B cell (primary cell): ENCODE measurements around the gene SYTL4. TPM values are rescaled to one million over a fixed set of nuclear protein-coding genes. Genes with fewer than 3 reads are reported as not detected.

ENCODE experiments used
- ATAC-seq: fragments of 200-7000 bp; cut with Tn5 transposase; one replicate; pipeline ENCODE4 v1.10.0; 2021; ENCODE audit warnings: low read depth, mild to moderate bottlenecking, moderate number of reproducible peaks, moderate library complexity
- CTCF ChIA-PET: fragments of 350-600 bp; sonication (Branson Sonifier 250); formaldehyde crosslinking; loops from one replicate; lab custom pipeline; 2021; ENCODE audit warnings: antibody characterized with exemption, inconsistent platforms; lab: Charles Lee
- POLR2A ChIA-PET: fragments of 350-600 bp; sonication (Branson Sonifier 250); formaldehyde crosslinking; loops from one replicate; lab custom pipeline; 2021; ENCODE audit warnings: antibody characterized with exemption; lab: Charles Lee
- DNase-seq: peaks from one replicate; pipeline ENCODE4 v3.0.0; 2013
- H2AFZ ChIP-seq: 2 replicates; pipeline ENCODE4 v1.6.1; 2012; ENCODE audit warnings: mild to moderate bottlenecking, low read depth, low read length; ENCODE audit not compliant: insufficient read depth, poor library complexity, severe bottlenecking
- H3K27ac ChIP-seq, 2 donors: 1 replicate in 1 of 2; 2 replicates in 1 of 2; pipeline ENCODE4 v1.5.1; 2012 to 2013; ENCODE audit warnings: low read length in 2 of 2, mild to moderate bottlenecking in 2 of 2, moderate library complexity in 1 of 2
- H3K27me3 ChIP-seq, 4 experiments: fragments of 200-600 bp in 1 of 4; sonication (generic) in 1 of 4; replicated peaks in 1 of 4; 1 replicate in 2 of 4; 2 replicates in 2 of 4; pipeline versions ENCODE4 v1.6.1 to v1.7.0; 2013 to 2016; ENCODE audit warnings: low read length in 3 of 4, mild to moderate bottlenecking in 2 of 4, mixed read lengths in 1 of 4, moderate library complexity in 1 of 4; ENCODE audit not compliant: insufficient read depth in 4 of 4, control insufficient read depth in 3 of 4; ENCODE audit errors: control extremely low read depth in 1 of 4
- H3K36me3 ChIP-seq, 2 experiments: replicated peaks in 1 of 2; 1 replicate in 1 of 2; 2 replicates in 1 of 2; pipeline versions ENCODE4 v1.6.1 to v1.7.1; 2013; ENCODE audit warnings: low read length in 1 of 2; ENCODE audit not compliant: insufficient read depth in 2 of 2, control insufficient read depth in 1 of 2; ENCODE audit errors: control extremely low read depth in 1 of 2, extremely low read depth in 1 of 2
- H3K4me1 ChIP-seq, 2 donors: fragments of 200-600 bp in 1 of 2; sonication (generic) in 1 of 2; 1 replicate in 1 of 2; 2 replicates in 1 of 2; pipeline versions ENCODE4 v1.5.1 to v1.6.1; 2013 to 2017; ENCODE audit warnings: low read length in 2 of 2; ENCODE audit not compliant: control insufficient read depth in 2 of 2, insufficient read depth in 2 of 2
- H3K4me2 ChIP-seq: replicated peaks from 2 replicates; pipeline ENCODE3; 2012; ENCODE audit warnings: mild to moderate bottlenecking, low read depth, low read length; ENCODE audit not compliant: poor library complexity, severe bottlenecking
- H3K4me3 ChIP-seq, 5 experiments: fragments of 200-600 bp in 1 of 5; sonication (generic) in 1 of 5; 1 replicate in 3 of 5; 2 replicates in 2 of 5; pipeline versions ENCODE4 v1.5.1 to v1.7.0; 2011 to 2016; ENCODE audit warnings: low read length in 4 of 5, mild to moderate bottlenecking in 4 of 5, low read depth in 2 of 5, control low read depth in 1 of 5, moderate library complexity in 1 of 5; ENCODE audit not compliant: insufficient read depth in 1 of 5; ENCODE audit errors: control extremely low read depth in 1 of 5, extremely low read depth in 1 of 5
- H3K79me2 ChIP-seq: fragments of 200-600 bp; sonication (generic); one replicate; pipeline ENCODE4 v1.6.0; 2016; ENCODE audit warnings: low read length; ENCODE audit not compliant: control insufficient read depth, insufficient read depth
- H3K9ac ChIP-seq: fragments of 200-600 bp; sonication (generic); 2 replicates; pipeline ENCODE4 v1.6.1; 2017; ENCODE audit warnings: mild to moderate bottlenecking, low read length, moderate library complexity
- H3K9me3 ChIP-seq, 3 donors: one replicate each; pipeline versions ENCODE4 v1.6.1 to v1.7.1; 2013; ENCODE audit warnings: low read length in 2 of 3; ENCODE audit not compliant: control insufficient read depth in 2 of 3, insufficient read depth in 1 of 3; ENCODE audit errors: control extremely low read depth in 1 of 3
- H4K20me1 ChIP-seq: 2 replicates; pipeline ENCODE4 v1.6.0; 2012; ENCODE audit warnings: mild to moderate bottlenecking, low read length; ENCODE audit not compliant: insufficient read depth, control insufficient read depth, poor library complexity, severe bottlenecking
- H3K27ac Mint-ChIP-seq: one replicate; pipeline ENCODE4 v1.8.0; 2021; ENCODE audit warnings: mixed read lengths
- H3K27me3 Mint-ChIP-seq: one replicate; pipeline ENCODE4 v1.8.0; 2021; ENCODE audit warnings: mixed read lengths
- H3K4me1 Mint-ChIP-seq: one replicate; pipeline ENCODE4 v1.8.0; 2021; ENCODE audit warnings: mixed read lengths
- H3K4me3 Mint-ChIP-seq: one replicate; pipeline ENCODE4 v1.8.0; 2021; ENCODE audit warnings: mixed read lengths
- H3K9me3 Mint-ChIP-seq: one replicate; pipeline ENCODE4 v1.8.0; 2022; ENCODE audit warnings: mixed read lengths; ENCODE audit not compliant: insufficient read depth
- EZH2 ChIP-seq: IDR thresholded peaks from 2 replicates; pipeline ENCODE4 v1.6.1; 2012; ENCODE audit warnings: borderline replicate concordance, low read depth, mild to moderate bottlenecking, moderate library complexity, low read length; ENCODE audit not compliant: insufficient read depth, poor library complexity, severe bottlenecking
- WGBS: methylation state at CpG from one replicate; pipeline ENCODE4 v1.1.5; 2013; ENCODE audit warnings: missing lambda C conversion rate; ENCODE audit not compliant: insufficient coverage; 5-methylcytosine and 5-hydroxymethylcytosine counted together
- intact Hi-C: fragments of 100-400 bp; cut with micrococcal nuclease; formaldehyde crosslinking; loops from one replicate; pipeline ENCODE4 v1.10.0; 2022
- polyA plus RNA-seq: library from polyadenylated mRNA; depleted of rRNA; stranded (reverse); fragments of >200 nt; gene quantifications from 2 replicates; pipeline ENCODE4 v1.2.3, GENCODE V29; 2012
- total RNA-seq, 2 donors: library from RNA; stranded (reverse); fragments of 120-200 nt in 1 of 2; gene quantifications; 1 replicate in 1 of 2; 2 replicates in 1 of 2; pipeline versions ENCODE4 v1.2.3 to v1.2.4, GENCODE V29; 2013 to 2022
- TF ChIP-seq, protein P1 (sequence below): fragments of 200-600 bp; IDR thresholded peaks from one replicate; pipeline ENCODE4 v1.8.0; 2022; ENCODE audit warnings: antibody characterized with exemption, mild to moderate bottlenecking

Gene SYTL4
- total and polyA plus RNA-seq, 2 donors (not counting 1 experiment from before 2014, with no cell fraction given), result 0.16 TPM; not detected in 1

DNA sequence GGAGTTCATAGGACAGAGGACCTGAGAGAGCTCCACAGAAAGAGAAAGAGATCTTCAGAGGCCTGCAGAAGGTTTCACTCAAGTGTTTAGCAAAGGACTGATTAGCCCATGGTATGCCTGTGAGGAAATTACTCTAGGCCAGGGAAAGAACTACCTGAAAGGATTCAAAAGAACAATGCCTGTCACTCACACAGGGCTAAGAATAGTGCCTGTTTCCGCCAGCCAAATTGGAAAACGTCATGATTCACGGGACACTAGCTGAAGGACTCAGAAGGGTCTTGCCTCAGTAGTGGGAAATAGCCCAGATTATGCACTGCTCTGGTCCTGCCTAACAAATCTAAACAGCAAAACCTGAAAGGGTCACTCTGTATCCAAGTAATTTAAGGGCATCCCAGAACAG is 21.1 kb downstream of the SYTL4 start:
- Mint-ChIP-seq H3K4me3 (no peak overlapping the region), H3K27ac (no peak overlapping the region), H3K27me3 (no peaks in the 10 kb centered on the region), H3K4me1 (no peaks in the 10 kb centered on the region), H3K9me3 (no peaks in the 10 kb centered on the region)
- DNase-seq (no peak), ATAC-seq (no peak)
- H3K4me2 ChIP-seq, result no peak overlapping the region
- H3K36me3 ChIP-seq, result no peaks in the 10 kb centered on the region
- intact Hi-C loops, result no loop called here
- POLR2A ChIA-PET, result no interaction called here
- no peaks in the 10 kb centered on the region for H4K20me1 ChIP-seq
- H3K4me3 ChIP-seq, result no peak overlapping the region
- H3K27me3 ChIP-seq, result no peaks in the 10 kb centered on the region
- no peaks in the 10 kb centered on the region for H3K79me2 ChIP-seq
- H2AFZ ChIP-seq, result no peak overlapping the region
- TF ChIP-seq, protein P1, sequence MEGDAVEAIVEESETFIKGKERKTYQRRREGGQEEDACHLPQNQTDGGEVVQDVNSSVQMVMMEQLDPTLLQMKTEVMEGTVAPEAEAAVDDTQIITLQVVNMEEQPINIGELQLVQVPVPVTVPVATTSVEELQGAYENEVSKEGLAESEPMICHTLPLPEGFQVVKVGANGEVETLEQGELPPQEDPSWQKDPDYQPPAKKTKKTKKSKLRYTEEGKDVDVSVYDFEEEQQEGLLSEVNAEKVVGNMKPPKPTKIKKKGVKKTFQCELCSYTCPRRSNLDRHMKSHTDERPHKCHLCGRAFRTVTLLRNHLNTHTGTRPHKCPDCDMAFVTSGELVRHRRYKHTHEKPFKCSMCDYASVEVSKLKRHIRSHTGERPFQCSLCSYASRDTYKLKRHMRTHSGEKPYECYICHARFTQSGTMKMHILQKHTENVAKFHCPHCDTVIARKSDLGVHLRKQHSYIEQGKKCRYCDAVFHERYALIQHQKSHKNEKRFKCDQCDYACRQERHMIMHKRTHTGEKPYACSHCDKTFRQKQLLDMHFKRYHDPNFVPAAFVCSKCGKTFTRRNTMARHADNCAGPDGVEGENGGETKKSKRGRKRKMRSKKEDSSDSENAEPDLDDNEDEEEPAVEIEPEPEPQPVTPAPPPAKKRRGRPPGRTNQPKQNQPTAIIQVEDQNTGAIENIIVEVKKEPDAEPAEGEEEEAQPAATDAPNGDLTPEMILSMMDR, result no peak
- TF ChIP-seq EZH2, result no peak
- WGBS, result 87% methylated on average over 3 of the region's 3 CpGs
- no peak overlapping the region for H3K27ac ChIP-seq
- H3K9me3 ChIP-seq, result no peaks in the 10 kb centered on the region
- CTCF ChIA-PET, result interaction anchor here (1.5 kb wide), 1 partner anchor 22 kb away, joined by 3 read pairs; the partner anchor contains the start of gene SYTL4
- no peak overlapping the region for H3K9ac ChIP-seq
- no peaks in the 10 kb centered on the region for H3K4me1 ChIP-seq

DNA sequence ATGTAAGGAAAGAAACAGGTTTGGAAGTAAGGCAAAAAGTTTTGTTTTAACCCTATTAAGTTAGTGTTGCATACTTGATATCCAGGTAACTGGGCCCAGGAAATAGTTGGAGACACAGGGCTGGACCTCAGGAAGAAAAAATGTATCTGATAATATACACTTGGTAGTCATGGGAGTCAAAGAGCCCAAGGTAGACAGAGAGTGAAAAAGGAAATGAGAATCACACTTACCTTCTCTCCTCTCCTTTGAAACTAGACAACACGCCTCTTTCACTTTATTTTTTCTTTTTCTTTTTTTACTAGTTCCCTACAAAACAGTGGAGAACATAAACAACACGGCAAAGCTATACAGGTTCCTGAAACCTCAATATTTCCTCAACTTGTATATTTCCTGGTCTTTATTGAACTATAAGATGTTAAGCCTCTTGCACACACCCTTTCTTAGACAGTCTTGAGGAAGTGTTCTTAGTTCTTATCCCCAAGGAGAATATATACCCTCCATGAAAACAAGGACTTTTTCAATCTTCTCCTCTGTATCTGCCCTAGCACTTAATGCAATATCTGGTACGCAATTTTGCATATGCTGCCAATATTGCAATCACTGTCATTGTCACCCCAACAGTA is 27.2 kb downstream of the SYTL4 start:
- intact Hi-C loops, result no loop called here
- H2AFZ ChIP-seq, result no peak overlapping the region
- no peaks in the 10 kb centered on the region for H3K4me1 ChIP-seq
- H3K27me3 ChIP-seq, result no peaks in the 10 kb centered on the region
- H3K27me3 Mint-ChIP-seq, result no peaks in the 10 kb centered on the region
- H3K36me3 ChIP-seq, result no peaks in the 10 kb centered on the region
- H3K9me3 ChIP-seq, result no peaks in the 10 kb centered on the region
- no peak overlapping the region for H3K4me2 ChIP-seq
- no peaks in the 10 kb centered on the region for H4K20me1 ChIP-seq
- no peak overlapping the region for H3K27ac Mint-ChIP-seq
- H3K9ac ChIP-seq, result no peak overlapping the region
- ChIA-PET POLR2A (no interaction called here), CTCF (no interaction called here)
- H3K4me3 ChIP-seq, result no peak overlapping the region
- peaks cover 4% of the 10 kb centered on the region for H3K4me1 Mint-ChIP-seq
- H3K79me2 ChIP-seq, result no peaks in the 10 kb centered on the region
- ATAC-seq (no peak), DNase-seq (no peak)
- H3K9me3 Mint-ChIP-seq, result no peaks in the 10 kb centered on the region
- no peak overlapping the region for H3K27ac ChIP-seq
- no CpG with 5 or more reads among the region's 3 CpGs for WGBS
- H3K4me3 Mint-ChIP-seq, result no peak overlapping the region
- TF ChIP-seq EZH2, result no peak
- TF ChIP-seq, protein P1, result no peak
